ENCODE results near the gene TBC1D1. TPM values are rescaled to one million over a fixed set of nuclear protein-coding genes. Genes with fewer than 3 reads are reported as not detected.

TBC1D1 gene
- total RNA-seq, 4 donors from 2014 or later = 122 to 258 (median 139) TPM

DNA sequence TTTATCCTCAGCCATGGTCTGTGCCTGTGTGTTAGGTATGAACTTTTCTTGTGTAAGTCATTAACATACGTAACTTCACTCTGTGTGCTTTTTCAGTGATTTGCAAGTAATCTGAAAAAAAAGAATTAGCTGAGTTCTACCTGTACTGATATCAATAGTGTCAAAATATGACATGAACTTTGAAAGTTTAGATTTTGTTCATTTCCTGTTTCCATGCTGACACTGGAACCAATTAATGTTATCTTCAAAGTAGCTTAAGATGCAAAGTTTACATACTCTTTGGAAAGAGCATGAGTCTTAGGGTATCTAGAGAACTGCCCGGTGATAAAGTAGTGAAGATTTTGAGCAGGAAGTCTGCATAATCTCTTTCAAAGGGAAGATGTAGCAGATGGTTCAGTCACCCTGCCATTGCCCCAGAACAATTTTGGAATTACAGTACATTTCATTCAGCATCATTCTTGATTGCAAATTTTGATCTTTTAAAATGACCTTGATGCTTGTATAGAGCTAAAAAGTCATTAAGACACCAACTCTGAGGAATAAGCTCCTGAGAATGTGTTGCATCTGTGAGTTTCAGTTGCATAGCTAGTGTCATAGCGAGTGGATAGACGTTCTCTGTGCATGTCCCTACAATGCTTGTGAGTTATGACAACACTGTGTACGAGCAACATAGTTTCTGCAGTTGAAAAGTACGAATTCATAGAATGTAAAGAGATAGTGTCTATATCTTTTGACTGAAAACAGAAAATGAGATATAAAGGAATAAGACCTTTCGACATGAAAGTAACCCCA, 199.8 kb downstream of the TBC1D1 start:
- intact Hi-C loops (cut with DNase I; ENCODE audit: low total_unique reads) = no loop called here
- H3K9me3 ChIP-seq = no peaks in the 10 kb centered on the region
- H3K4me1 ChIP-seq = peaks cover 12 to 25% (median 14%) of the 10 kb centered on the region in 4 donors
- H3K4me3 ChIP-seq = no peak overlapping the region
- H3K27me3 ChIP-seq = no peaks in the 10 kb centered on the region
- no peaks in the 10 kb centered on the region for H3K36me3 ChIP-seq
- TF ChIP-seq EP300 (IDR thresholded peaks at IDR 0.05; ENCODE audit: low read depth) (no peak), CTCF (IDR thresholded peaks at IDR 0.05) (no peak), POLR2AphosphoS5 (IDR thresholded peaks at IDR 0.05) (no peak), POLR2A (IDR thresholded peaks at IDR 0.05) (no peak)
- in situ Hi-C loops (cut with MboI; ENCODE audit: low pct_ligation_motif_present in 1 of 4, low pct_unique_long_range_greater_than_20kb in 1 of 4, low sequenced_read_pairs in 3 of 4) = no loop called here
- 88 to 91% methylated on average over 7 of the region's 7 CpGs for WGBS, 2 donors (ENCODE audit: low coverage in 1 of 2)
- H3K27ac ChIP-seq = no peak overlapping the region
- no peak for DNase-seq

DNA sequence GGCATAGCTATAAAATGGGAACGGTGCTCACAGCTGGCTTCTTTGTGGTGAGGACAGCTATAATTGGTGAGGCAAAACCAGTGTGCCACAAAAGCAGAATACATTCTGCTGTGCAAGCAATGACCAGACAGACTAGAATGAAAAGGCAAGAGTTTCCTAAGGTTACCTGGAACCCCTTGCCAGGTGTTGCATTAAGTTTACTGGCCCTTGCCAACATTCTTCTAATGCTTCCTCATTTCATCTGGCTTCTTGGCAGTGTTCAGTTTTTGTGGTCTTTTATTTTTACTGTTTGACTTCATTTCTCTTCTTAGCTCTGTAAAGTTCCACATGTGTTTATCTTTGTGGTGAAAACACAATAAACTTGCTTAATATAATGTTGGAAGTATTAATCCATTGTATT, 200.8 kb downstream of the TBC1D1 start:
- intact Hi-C loops (cut with DNase I; ENCODE audit: low total_unique reads) = no loop called here
- in situ Hi-C loops (cut with MboI; ENCODE audit: low pct_ligation_motif_present in 1 of 4, low pct_unique_long_range_greater_than_20kb in 1 of 4, low sequenced_read_pairs in 3 of 4) = no loop called here
- Histone ChIP-seq H3K4me1 (peaks cover 3 to 15% (median 6%) of the 10 kb centered on the region in 4 donors), H3K9me3 (no peaks in the 10 kb centered on the region), H3K27ac (no peak overlapping the region), H3K27me3 (no peaks in the 10 kb centered on the region), H3K4me3 (no peak overlapping the region), H3K36me3 (no peaks in the 10 kb centered on the region)
- no peak for DNase-seq
- WGBS, 2 donors (ENCODE audit: low coverage in 1 of 2) = 24% methylated on average over 1 of the region's 1 CpG; no CpG with 5 or more reads in 1 of the 2 donors
- no peak for TF ChIP-seq POLR2A (IDR thresholded peaks at IDR 0.05)

DNA sequence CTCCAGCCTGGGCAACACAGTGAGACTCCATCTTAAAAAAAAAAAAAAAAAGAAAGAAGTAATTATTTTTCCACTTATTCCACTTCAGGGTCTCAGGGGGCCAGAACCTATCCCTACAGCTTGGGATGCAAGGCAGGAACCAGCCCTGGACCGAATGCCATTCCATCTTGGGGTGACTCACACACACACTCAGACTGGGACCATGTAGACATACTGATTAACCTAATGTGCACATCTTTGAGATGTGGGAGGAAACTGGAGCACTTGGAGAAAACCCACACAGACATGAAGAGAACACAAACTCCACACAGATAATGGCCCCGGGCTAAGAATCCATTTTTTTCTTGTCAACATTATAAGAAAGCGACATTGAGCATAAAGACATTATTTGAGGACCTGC, 201.8 kb downstream of the TBC1D1 start:
- no peak for DNase-seq
- in situ Hi-C loops (cut with MboI; ENCODE audit: low pct_ligation_motif_present in 1 of 4, low pct_unique_long_range_greater_than_20kb in 1 of 4, low sequenced_read_pairs in 3 of 4) = no loop called here
- WGBS, 2 donors (ENCODE audit: low coverage in 1 of 2) = 93 to 100% methylated on average over 3 of the region's 3 CpGs
- no peak for TF ChIP-seq POLR2AphosphoS5 (IDR thresholded peaks at IDR 0.05)
- no peak for TF ChIP-seq CTCF (IDR thresholded peaks at IDR 0.05)
- Histone ChIP-seq H3K27me3 (no peaks in the 10 kb centered on the region), H3K4me3 (no peak overlapping the region), H3K4me1 (peaks cover 0 to 9% (median 0%) of the 10 kb centered on the region in 4 donors), H3K9me3 (no peaks in the 10 kb centered on the region), H3K27ac (no peak overlapping the region), H3K36me3 (peaks cover 0 to 2% (median 0%) of the 10 kb centered on the region in 4 donors)
- intact Hi-C loops (cut with DNase I; ENCODE audit: low total_unique reads) = no loop called here

DNA sequence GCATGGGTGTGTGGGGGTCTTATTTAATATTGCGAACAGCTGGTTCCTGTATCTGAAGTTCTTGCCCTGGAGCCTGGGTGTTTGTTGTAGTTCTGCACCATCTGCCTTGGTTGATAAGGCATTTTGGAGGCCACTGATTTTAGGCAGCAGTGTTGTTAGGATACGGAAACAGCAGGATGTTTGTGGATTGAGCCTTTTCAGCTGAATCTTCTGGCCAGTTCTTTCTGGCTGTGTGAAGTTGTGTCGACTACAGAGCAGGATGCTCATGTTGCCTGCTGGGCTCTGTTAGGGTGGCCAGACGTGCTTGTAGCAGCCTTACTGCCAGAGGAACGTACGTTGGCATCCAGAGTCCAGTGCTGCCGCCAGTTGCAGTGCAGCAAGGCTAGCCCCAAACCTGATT, 203.5 kb downstream of the TBC1D1 start:
- Histone ChIP-seq H3K36me3 (peaks cover 0 to 7% (median 0%) of the 10 kb centered on the region in 4 donors), H3K4me3 (no peak overlapping the region), H3K9me3 (no peaks in the 10 kb centered on the region), H3K27ac (no peak overlapping the region), H3K27me3 (no peaks in the 10 kb centered on the region), H3K4me1 (no peaks in the 10 kb centered on the region)
- WGBS, 2 donors (ENCODE audit: low coverage in 1 of 2) = 83% methylated on average over 7 of the region's 7 CpGs; no CpG with 5 or more reads in 1 of the 2 donors
- intact Hi-C loops (cut with DNase I; ENCODE audit: low total_unique reads) = no loop called here
- TF ChIP-seq POLR2A (IDR thresholded peaks at IDR 0.05) (no peak), POLR2AphosphoS5 (IDR thresholded peaks at IDR 0.05) (no peak), CTCF (IDR thresholded peaks at IDR 0.05) (no peak), EP300 (IDR thresholded peaks at IDR 0.05; ENCODE audit: low read depth) (no peak)
- in situ Hi-C loops (cut with MboI; ENCODE audit: low pct_ligation_motif_present in 1 of 4, low pct_unique_long_range_greater_than_20kb in 1 of 4, low sequenced_read_pairs in 3 of 4) = no loop called here
- DNase-seq = no peak

Data from transverse colon (tissue), 4 donors.